Skin epidermis (tissue), 12 donors: ENCODE data around the gene GABARAP.
A peak's percentile ranks its signal among the peaks of the same experiment; 100 is the strongest.

ENCODE experiments used
- H3K27ac ChIP-seq, 21 experiments: fragments of 200-600 bp; sonication (generic) in 11 of 21; one replicate each; pipeline ENCODE4 v1.5.0; 2020; ENCODE audit warnings: mild to moderate bottlenecking in 3 of 21, inconsistent platforms in 2 of 21, moderate library complexity in 2 of 21
- H3K4me3 ChIP-seq, 7 experiments: fragments of 200-600 bp; sonication (generic) in 2 of 7; one replicate each; pipeline ENCODE4 v1.5.0; 2020; ENCODE audit warnings: inconsistent platforms in 2 of 7, mild to moderate bottlenecking in 2 of 7, moderate library complexity in 1 of 7

GABARAP gene

DNA sequence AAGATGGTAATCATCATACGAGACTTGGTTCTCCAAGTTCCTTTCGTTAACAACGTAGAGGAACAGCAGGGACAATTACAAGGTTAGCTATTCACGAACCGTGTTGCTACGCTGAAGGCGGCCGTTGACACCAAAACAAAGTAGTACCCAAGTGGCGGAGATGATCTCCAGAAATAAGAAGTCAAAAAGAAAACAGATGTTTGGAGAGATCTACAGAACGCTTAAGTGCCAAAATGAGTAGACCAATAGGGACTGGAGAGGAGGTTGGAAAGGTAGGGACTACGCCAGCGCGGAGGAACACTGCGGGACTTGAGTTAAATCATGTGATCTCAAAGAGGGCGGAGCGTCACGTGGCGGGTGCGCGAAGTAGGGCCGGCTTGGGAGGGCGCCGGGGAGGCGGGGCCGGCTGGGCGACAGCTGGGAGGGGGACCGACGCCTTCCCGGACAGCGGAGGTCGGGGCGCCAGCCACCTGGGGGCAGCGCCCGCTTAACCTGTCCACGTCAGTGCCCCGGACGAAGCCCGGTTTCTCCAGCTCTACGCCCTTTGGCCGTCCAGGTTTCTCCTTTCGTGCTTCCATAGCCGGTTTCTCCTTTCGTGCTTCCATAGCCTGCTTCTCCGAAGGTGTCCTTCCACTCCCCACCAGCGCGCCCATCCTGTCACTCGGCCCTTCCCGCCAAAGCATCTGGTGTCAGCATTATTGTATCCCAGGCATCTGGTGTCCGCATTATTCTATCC is 636 bp upstream of the GABARAP start:
- H3K27ac ChIP-seq: peak overlapping the region; percentile 87 to 100 (median 98)

DNA sequence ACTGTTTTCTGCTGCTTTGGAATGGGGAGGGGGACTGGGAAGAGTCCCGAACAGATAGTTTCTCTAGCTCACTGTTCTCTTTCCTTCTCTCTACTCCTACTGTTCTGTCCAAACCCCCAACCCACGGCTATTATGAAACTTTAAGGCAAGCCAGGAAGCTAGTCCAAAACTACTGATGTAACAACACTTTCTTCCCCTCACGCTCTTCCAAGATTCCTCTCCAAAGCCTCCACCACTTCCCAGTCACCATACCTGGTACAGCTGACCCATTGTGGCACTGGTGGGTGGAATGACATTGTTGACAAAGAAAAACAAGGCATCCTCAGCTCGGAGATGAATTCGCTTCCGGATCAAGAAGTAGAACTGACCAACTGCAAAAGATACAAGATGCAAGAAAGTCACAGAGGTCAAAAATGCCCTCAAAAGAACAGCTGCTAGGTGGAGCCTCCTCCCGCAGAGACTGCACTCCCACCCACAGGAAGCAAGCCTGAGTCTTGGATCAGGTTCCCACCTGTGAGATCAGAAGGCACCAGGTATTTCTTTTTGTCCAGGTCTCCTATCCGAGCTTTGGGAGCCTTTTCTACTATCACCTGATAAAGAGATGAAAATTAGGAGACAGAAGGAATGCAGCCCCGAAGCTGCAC is 1.0 kb downstream of the GABARAP start:
- Histone ChIP-seq H3K4me3 (peak overlapping the region; percentile 74 to 96 (median 88)), H3K27ac (peak overlapping the region in 20 of 21 experiments; percentile 30 to 100 (median 98))

More for the DNA sequence above, 636 bp upstream of the GABARAP start:
- peak overlapping the region; percentile 74 to 96 (median 88) for H3K4me3 ChIP-seq

DNA sequence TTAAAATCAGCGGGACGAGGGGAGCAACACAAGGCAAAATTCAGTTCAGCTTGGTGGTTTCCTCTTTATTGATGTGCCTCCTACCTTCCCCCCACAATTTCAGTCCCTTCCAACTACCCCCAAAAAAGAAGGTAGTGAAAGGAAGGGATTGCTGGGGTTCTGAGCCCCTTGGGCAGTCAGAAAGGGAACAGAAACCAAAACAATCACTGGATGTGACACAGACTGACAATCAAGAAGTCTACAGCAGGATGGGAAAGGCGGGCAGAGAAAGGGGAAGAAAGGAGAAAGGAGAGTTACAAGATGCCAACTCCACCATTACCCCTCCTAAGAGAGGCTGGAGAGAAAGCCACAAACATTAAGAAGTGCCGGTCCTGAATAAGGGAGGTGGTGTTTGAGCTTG is 1.9 kb downstream of the GABARAP start:
- peak overlapping the region in 19 of 21 experiments; percentile 92 to 100 (median 98) for H3K27ac ChIP-seq
- H3K4me3 ChIP-seq: peak overlapping the region in 6 of 7 experiments; percentile 17 to 96 (median 88)

DNA sequence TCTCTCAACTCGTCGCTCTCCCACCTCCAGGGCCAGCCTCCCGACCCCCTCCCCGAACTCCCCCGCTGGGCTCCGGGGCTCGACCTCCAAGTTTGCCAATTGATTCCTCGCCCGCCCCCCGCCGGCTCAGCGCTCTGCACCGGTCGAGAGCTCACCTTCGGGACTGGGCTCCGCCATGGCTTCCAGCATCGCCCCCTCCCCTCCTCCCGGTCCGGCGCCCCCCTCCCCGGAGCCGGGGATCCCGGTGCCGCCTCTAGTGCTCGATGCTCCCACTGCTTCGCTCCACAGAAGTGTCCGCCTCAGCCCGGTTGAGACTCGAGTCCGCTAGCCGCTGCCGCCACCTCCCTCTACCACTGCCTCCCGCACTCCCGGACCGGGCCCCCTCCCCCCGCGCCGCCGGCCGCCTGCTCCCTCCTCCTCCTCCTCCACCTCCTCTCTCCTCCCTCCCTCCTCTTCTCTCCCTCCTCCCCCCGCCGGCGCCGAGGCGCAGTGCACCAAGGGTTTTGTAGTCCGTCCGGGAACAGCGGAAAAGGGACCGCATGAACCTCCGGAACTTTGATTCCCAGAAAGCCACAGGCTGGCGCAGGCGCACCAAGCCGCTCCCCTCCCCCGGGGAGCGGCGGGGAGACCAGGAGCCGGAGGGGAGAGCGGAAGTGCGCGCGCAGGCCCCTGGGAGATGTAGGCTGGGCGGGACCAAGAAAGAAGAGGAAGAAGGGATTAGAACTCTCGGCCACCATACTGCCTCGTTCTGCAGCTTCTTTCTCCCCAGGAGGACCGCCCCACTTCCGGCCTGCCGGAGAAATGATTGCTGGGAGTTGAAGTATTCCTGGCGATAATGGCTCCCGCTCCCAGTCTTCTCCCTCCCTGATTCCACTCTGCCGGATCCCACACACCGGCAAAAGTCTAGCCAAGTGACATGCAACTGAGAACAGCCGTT is 2.9 kb downstream of the GABARAP start, which contains the start of gene PHF23:
PHF23 (minus strand) TSS at position 367 of the 937 bp plus-strand sequence; CDS start at position 189, 178 bp downstream.
- Histone ChIP-seq H3K4me3 (peak within 1 kb of the TSS; percentile 78 to 98 (median 94)), H3K27ac (peak within 1 kb of the TSS; percentile 87 to 100 (median 97))

DNA sequence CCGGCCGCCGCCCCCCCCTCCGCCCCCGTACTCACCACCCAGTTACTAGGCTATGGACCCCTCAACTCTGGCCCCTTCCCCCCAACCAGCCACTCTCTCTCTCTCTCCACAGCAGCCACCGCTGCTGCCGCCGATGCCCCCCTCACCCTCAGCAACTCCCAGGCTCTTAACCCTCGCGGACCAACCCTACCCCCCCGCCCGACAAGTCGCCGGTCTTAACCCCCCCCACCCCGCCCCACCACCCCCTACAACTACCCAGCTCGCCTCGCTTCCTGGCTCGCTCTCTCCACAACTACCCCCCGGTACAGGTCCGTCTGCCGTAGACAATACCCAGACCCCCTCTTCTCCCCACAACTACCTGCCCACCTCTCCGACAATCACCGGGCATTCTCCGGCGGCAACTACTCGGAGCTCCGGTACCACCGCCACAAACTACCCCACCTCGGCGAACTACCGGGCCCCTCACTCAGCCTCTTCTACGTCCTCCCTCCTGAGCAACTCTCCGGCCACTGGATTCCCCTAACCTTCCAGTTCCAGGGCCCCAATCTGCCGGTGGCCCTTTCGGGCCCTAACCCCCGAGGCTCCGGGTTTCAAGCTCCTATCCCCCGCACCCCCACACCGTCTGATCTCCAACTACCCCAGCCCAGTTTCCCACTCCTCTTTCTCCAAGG is 3.7 kb downstream of the GABARAP start:
- peak overlapping the region; percentile 78 to 98 (median 94) for H3K4me3 ChIP-seq
- peak overlapping the region; percentile 87 to 100 (median 97) for H3K27ac ChIP-seq

DNA sequence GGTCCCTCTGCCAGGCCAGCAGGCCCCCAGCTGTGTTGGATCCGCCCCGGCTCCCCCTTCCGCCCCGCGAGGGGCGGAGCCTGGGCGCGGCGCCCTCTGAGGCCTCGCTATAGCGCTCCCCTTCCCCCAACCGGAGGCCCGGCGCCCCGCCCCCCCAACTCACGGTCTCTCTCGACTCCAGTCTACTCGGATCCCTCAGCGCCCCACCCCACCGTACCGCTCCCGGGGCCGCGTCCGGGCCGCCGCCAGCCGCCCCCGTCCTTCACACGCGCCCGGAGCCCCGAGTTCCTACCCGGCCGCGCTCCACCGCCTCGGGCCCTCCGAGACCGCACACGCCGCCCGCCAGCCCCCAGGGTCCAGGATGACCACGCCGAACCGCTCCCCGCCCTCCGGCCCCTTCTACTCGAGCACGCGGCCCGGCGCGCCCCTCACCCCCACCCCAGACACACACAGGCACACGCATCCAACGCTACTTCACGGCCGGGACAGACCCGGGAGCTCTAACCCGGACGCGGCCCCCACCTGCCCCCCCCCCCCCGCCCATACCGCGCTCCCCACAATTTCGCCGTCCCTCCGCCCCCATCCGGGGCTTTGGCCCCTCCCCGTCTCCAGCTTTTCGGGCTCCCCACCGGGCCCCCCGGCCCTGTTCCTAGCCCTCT is 4.4 kb downstream of the GABARAP start:
- H3K4me3 ChIP-seq: peak overlapping the region; percentile 78 to 98 (median 94)
- peak overlapping the region; percentile 87 to 100 (median 97) for H3K27ac ChIP-seq

DNA sequence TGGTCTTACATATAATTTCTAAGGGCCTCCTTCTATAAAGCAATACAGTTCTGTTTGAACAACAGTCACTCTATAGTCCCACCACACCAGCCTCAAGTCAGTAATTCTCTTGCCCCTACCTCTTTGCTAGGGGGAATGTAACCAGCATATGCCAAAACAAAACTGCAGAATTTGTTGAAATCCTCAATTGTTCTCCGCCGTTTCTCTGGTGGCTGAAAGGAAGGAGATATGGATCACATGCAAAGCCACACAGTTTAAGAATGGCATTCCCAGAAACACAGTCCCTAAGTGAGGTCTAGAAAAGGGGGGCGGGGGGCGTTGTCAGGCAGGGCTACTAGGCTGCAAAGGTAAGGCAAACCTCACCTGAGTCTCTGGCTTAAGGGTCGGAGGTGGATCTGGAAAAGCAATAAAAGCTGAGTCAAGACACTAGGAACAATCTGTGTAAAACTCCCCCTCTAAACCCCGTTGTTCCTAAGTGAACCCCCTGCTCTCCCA is 4.9 kb downstream of the GABARAP start:
- peak overlapping the region; percentile 87 to 100 (median 97) for H3K27ac ChIP-seq
- peak overlapping the region; percentile 78 to 98 (median 94) for H3K4me3 ChIP-seq

DNA sequence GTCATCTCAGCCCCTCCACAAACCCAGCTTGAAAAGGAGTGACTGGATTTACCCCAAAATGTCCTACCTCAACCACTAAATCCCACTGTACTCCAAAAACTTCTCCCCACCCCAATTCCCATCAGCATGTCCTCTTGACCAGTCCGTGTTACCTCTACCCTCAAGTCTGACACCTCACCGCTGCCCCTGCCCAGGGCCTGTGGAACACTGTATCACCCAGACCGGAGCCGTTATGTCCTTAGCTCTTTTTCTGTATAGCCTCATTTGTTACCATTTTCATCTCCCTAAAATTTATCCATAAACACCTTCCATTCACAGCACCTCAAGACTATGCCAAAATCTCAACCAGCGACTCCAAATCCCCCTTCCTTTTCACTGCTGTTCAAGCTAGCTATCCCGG is 5.4 kb downstream of the GABARAP start:
- H3K27ac ChIP-seq: peak overlapping the region in 10 of 21 experiments; percentile 92 to 100 (median 96)
- H3K4me3 ChIP-seq: no peak overlapping the region

DNA sequence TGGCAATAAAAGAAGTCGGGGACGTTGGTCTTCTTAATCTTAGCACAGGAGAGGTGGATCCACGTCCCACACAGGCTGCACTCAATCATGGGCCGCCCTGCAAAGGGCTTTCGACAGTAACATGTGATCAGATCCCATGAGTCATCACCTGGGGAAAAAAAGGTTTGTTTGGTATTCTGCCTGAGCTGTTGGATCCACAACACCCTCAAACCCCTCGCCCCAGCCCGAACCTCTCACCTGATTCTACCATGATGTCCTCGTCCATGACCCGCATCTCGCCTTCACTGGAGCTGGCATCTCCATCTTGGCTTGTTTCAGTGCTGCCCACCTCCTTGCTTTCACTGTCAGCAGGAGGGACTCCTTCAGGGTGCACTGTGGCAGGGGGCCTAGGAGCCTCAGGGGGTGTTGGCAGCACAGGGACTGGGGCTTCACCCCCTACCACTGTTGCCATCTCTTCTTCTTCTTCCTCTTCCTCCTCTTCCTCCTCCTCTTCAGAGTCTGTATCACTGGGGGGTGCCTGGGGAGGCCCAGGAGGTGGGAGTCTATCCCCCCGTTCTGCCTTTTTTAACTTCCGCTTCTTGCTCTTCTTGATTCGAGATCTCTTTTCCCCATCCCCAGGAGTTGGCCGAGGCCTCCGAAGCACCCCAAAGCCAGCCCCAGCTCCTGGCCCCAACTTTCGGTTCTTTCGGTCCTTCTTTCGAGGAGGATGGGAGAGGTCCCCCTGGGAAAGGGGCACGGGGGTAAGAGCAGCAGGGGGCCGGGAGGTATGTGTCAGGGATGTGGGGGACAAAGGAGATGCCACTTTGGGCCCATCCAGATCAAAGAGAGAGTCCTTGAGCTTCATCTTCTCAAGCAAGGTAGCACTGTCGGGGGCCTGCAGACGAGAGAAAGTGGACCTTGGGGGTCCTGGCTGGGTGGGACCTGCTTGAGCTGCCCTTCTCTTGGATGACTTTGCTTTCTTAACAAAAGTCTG is 6.3 kb downstream of the GABARAP start:
- peak overlapping the region in 7 of 21 experiments; percentile 19 to 97 (median 49) for H3K27ac ChIP-seq
- no peak overlapping the region for H3K4me3 ChIP-seq

DNA sequence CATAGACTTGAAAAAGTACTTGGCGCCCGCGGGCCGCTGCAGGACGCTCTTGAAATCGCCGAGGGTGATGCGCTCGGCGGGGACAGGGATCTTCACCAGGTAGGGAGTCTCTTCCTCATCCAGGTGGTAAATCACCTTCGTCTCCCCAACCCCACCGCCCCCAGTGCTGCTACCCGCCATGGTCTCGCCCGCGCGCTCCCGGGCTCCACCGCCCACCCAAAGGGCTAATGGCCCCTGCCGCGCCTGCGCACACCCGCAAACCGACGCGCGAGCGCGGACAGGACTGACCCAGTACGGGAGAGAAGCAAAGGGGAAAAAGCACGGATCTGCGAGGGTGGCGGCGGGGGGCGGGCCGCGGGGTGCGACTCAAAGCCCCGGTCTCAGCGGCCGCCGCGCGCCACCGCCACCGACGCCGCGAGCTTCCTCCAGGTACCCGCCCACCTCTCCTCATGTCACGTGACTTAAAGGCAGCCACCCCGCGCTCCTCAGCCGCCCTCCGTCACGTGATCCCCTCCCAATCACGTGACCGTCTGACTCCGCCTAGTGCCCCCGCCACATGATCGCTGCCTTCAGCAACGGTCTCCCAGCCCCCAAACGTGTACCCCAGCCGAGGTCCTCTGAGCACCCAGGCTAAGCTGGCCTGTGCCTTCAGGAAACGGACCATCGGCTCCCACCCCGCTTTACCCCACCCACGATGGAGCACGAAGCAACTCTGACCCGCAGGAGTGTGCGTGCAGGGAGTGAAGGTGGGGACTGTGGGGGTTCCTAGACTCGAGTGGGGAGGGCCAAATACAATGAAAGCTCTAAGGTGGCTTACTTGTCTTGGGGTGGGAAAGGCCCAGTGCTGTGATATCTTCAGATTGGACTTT is 7.9 kb downstream of the GABARAP start, which contains the start of gene DVL2:
DVL2 (minus strand) TSS at position 435 of the 869 bp plus-strand sequence; CDS start at position 180, 255 bp downstream.
- H3K4me3 ChIP-seq: peak within 1 kb of the TSS; percentile 67 to 96 (median 78)
- H3K27ac ChIP-seq: peak within 1 kb of the TSS; percentile 16 to 95 (median 89)

DNA sequence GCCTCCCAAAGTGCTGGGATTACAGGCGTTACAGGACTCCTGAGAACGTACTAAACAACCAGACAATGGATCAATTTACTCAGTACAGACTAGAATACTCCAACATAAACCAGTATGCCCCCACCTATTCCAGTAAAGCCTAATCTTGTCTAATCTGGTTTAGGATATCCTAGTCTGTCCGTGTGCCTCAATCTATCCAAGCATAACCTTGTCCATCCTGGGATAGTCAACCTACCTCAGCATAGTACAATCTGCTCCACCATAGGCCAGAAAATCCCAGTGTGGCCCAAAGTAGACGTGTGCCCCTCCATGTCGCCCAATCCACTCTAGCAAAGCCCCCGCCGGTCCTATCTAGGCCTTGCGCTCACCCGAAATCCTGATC is 8.6 kb downstream of the GABARAP start:
- peak overlapping the region; percentile 16 to 95 (median 89) for H3K27ac ChIP-seq
- H3K4me3 ChIP-seq: peak overlapping the region; percentile 67 to 96 (median 78)

DNA sequence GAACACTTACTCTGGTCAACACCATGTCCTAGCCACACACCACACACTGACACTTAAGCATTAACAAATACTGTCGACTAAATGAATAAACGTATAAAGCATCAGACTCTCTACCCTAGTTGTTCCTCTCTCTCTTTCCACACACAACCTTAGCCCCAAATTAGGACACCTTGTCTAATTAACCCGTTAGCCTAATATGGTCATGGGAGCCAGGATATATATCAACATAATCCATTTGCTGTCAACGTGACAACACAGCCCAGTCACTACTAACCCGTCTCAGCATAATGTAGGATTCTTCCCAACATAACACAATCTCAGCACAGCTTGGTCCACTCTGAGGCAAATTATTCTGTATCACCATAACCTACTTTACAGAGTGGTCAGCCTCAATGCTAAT is 10.1 kb downstream of the GABARAP start:
- no peak overlapping the region for H3K27ac ChIP-seq
- H3K4me3 ChIP-seq: no peak overlapping the region

DNA sequence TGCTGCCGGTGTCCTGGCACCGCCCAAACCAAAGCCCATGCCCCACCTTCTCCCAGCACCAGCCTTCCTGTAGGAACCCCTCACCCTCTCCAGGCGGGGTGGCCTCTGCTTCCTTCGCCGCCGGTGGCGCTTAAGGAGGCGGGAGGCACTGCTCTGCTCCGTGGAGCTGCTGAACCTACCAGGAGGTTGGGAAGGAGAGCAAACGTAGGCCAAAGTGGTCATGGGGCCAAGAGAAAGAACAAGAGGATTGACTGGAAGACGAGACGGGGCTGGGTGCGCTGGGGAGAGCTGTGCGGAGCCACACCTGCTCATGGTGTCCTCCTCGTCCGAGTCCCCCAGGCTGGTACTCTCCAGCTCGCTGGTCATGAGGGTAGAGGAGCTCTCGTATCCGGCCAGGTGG is 12.7 kb downstream of the GABARAP start:
- Histone ChIP-seq H3K4me3 (no peak overlapping the region), H3K27ac (peak overlapping the region in 1 of 21 experiments; percentile 1)

DNA sequence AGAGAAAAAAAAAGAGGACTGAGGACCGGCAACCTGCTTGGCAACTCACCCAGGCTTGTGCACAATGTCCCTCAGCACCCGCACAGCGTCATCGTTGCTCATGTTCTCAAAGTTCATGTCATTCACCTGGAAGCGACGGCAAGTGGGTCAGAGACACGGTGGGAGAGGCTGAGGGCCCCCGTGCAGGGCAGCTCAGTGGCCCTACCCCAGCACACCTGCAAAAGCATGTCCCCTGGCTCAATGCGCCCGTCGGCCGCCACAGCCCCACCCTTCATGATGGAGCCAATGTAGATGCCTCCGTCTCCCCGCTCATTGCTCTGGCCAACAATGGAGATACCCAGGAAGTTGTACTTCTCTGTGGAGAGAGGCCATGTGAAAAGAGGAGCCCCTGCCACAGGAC is 13.3 kb downstream of the GABARAP start:
- no peak overlapping the region for H3K4me3 ChIP-seq
- H3K27ac ChIP-seq: peak overlapping the region in 5 of 21 experiments; percentile 1 to 44 (median 6)

DNA sequence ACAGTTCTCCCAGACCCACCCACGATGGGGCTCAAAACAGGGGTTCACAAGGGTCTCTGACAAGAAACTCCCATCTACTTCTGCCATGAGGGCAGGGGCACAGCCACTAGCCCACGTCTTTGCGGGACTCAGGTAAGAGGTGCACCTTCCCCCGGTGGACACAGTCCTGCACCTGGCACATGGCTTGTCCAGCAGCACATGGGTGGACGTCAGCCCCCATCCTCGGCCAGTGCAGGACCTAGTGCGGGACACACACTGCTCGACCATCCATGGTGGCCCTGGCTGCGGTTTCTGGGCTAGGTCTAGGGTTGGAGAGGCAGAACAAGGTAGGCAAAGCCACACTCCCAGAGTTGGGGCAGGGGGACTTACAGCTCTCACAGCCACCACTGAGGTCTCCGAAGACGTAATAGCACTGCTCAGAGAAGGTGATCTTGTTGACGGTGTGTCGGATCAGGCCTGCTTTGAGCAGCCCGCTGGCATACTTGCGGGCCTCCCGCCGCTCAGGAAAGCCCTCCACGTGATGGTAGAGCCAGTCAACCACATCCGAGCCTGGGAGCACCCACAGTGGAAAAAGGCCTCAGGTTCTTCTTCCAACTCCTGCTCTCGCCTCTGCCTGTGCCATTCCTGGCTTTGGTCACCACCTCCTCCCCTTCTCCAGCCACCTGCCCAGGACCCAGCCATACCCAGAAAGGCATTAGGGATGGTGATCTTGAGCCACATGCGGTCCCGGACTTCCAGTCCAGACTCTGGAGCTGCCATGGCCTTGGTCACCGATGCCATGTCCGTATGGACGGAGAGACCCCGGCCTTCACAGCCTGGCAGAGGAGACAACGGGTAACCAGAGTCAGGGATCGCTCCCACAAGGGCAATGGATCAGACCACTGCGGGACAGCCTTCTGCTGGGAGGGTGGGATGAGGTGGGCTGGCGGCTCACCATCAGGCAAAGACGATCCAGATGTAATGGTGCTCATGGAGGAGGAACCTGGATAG is 15.2 kb downstream of the GABARAP start:
- Histone ChIP-seq H3K4me3 (no peak overlapping the region), H3K27ac (peak overlapping the region in 5 of 21 experiments; percentile 35 to 65 (median 51))
